Measurements from ENCODE around the gene FNDC10. TPM values are rescaled to one million over a fixed set of nuclear protein-coding genes. Genes with fewer than 3 reads are reported as not detected.

The FNDC10 gene
- total and polyA plus RNA-seq, 9 of the 15 experiments (the other 6 are each of a cell fraction or from before 2014, with no cell fraction given): 0.08 to 6.3 (median 1.6) TPM

DNA sequence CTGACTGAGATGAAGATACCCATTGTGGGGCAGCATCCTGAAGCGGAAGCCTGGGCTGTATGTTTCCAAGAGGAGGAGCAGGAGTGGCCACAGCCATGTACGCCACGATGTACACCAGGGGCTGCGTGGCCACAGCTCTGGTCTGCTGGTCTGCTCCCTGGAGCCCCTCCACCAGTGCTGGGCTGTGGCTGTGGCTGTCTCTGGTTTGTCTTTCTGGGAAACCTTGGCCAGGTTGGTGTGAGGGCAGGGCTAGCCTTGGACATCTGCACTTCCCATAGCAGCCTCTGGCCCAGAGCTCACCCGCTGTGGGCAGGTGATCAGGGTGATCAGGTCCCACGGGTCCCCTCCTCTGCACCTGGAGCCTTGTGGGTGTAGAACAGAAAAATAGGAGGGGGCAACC, 18.0 kb upstream of the FNDC10 start:
- Histone ChIP-seq H3K9ac (ENCODE audit: insufficient read depth in 1 of 2, low read depth in 2 of 2, low read length in 2 of 2) (peak overlapping the region in 1 of 2 experiments; percentile 47; a peak in 2 of 4 replicates), H3K4me1 (replicated peaks in 1 of 2; ENCODE audit: control insufficient read depth in 2 of 2, insufficient read depth in 2 of 2, low read length in 2 of 2) (peaks cover 13 to 89% of the 10 kb centered on the region in 2 experiments; a peak in 4 of 5 replicates), H3K9me3 (replicated peaks; ENCODE audit: control insufficient read depth, insufficient read depth, low read depth, low read length) (no peaks in the 10 kb centered on the region), H3K36me3 (ENCODE audit: control insufficient read depth, insufficient read depth, low read length) (peaks cover 9% of the 10 kb centered on the region; the same call in 2 of the 3 replicates), H3K27ac (ENCODE audit: extremely low read depth, low read depth, low read length) (no peak overlapping the region), H2AFZ (ENCODE audit: low read depth, low read length) (no peak overlapping the region), H3K4me3 (no peak overlapping the region), H3K27me3 (ENCODE audit: control insufficient read depth in 2 of 2, insufficient read depth in 2 of 2, low read length in 2 of 2) (no peaks in the 10 kb centered on the region), H3K9me1 (ENCODE audit: control insufficient read depth, insufficient read depth, low read length) (no peaks in the 10 kb centered on the region), H3K79me2 (ENCODE audit: control insufficient read depth, insufficient read depth, low read length) (peaks cover 31% of the 10 kb centered on the region), H3K4me2 (ENCODE audit: insufficient read depth, low read length) (no peak overlapping the region), H4K20me1 (replicated peaks; ENCODE audit: control insufficient read depth, insufficient read depth, low read length) (peaks cover 24% of the 10 kb centered on the region; the same call in 1 of the 2 replicates)
- no TSS peak for BruUV-seq (replicated peaks)
- intact Hi-C loops (cut with micrococcal nuclease) (no loop called here), in situ Hi-C loops (cut with MboI) (no loop called here)
- TF ChIP-seq THAP12 (CRISPR knock-in tag; IDR thresholded peaks at IDR 0.05) (no peak), HNRNPL (IDR thresholded peaks at IDR 0.05; ENCODE audit: low read depth, low read length) (no peak), ZNF277 (CRISPR knock-in tag; IDR thresholded peaks at IDR 0.05; ENCODE audit: borderline replicate concordance) (no peak), MBD2 (IDR thresholded peaks at IDR 0.05; ENCODE audit: borderline replicate concordance, low read depth) (no peak), SAFB2 (IDR thresholded peaks at IDR 0.05; ENCODE audit: borderline replicate concordance, low read depth, low read length, severe bottlenecking) (no peak), HDGF (IDR thresholded peaks at IDR 0.05) (no peak), FOXP4 (CRISPR knock-in tag; IDR thresholded peaks at IDR 0.05; ENCODE audit: borderline replicate concordance) (no peak), SMAD1 (IDR thresholded peaks at IDR 0.05; ENCODE audit: low read depth, low read length, partially characterized antibody) (no peak), ZNF583 (CRISPR knock-in tag; IDR thresholded peaks at IDR 0.05) (no peak), RAD51 (IDR thresholded peaks at IDR 0.05; ENCODE audit: borderline replicate concordance, low read depth) (no peak), ZBTB17 (CRISPR knock-in tag; IDR thresholded peaks at IDR 0.05) (no peak)
- TF ChIP-seq, protein P1, sequence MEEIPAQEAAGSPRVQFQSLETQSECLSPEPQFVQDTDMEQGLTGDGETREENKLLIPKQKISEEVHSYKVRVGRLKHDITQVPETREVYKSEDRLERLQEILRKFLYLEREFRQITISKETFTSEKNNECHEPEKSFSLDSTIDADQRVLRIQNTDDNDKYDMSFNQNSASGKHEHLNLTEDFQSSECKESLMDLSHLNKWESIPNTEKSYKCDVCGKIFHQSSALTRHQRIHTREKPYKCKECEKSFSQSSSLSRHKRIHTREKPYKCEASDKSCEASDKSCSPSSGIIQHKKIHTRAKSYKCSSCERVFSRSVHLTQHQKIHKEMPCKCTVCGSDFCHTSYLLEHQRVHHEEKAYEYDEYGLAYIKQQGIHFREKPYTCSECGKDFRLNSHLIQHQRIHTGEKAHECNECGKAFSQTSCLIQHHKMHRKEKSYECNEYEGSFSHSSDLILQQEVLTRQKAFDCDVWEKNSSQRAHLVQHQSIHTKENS (CRISPR knock-in tag; IDR thresholded peaks at IDR 0.05): no peak
- POLR2A ChIA-PET: interaction anchor here (0.8 to 1.4 kb wide), 2 partner anchors 15 to 56 kb away, joined by 3 to 4 read pairs; no protein-coding TSS in a partner anchor
- ATAC-seq: no peak
- WGBS (ENCODE audit: insufficient coverage, low coverage, missing lambda C conversion rate): 85% methylated on average over 6 of the region's 6 CpGs
- CTCF ChIA-PET (ENCODE audit: low intra/inter-chr PET ratio): no interaction called here
- no peak for DNase-seq (ENCODE audit: extremely low read depth in 1 of 4, low spot score in 3 of 4)
- no peak for FAIRE-seq

All from K562 (cell line).